Mesodermal cell (in vitro differentiated cells): ENCODE measurements around the gene KCNJ6.

Experiments
- H3K27ac ChIP-seq: 2 replicates; pipeline ENCODE4 v1.7.0; 2013; ENCODE audit warnings: mild to moderate bottlenecking, low read depth, low read length, moderate library complexity; ENCODE audit not compliant: severe bottlenecking
- H3K36me3 ChIP-seq: 2 replicates; pipeline ENCODE4 v1.7.1; 2013; ENCODE audit warnings: mild to moderate bottlenecking, low read length, moderate library complexity; ENCODE audit not compliant: control insufficient read depth, insufficient read depth
- H3K4me1 ChIP-seq: one replicate; pipeline ENCODE4 v1.7.1; 2013; ENCODE audit warnings: mild to moderate bottlenecking, low read length; ENCODE audit not compliant: insufficient read depth, control insufficient read depth, poor library complexity, severe bottlenecking
- H3K4me3 ChIP-seq: 2 replicates; pipeline ENCODE4 v1.7.0; 2013; ENCODE audit warnings: low read length, control low read depth, mild to moderate bottlenecking; ENCODE audit not compliant: insufficient read depth, poor library complexity, severe bottlenecking; ENCODE audit errors: extremely low read depth
- H3K9me3 ChIP-seq: 2 replicates; pipeline ENCODE4 v1.7.1; 2013; ENCODE audit warnings: mild to moderate bottlenecking, low read length, moderate library complexity; ENCODE audit not compliant: control insufficient read depth
- WGBS, 2 experiments: methylation state at CpG; one replicate each; pipeline ENCODE4 v1.1.5; 2013; ENCODE audit warnings: missing lambda C conversion rate in 2 of 2; ENCODE audit not compliant: insufficient coverage in 2 of 2; 5-methylcytosine and 5-hydroxymethylcytosine counted together

The KCNJ6 gene

GRCh38 chr21:37866027-37866426, 50.2 kb downstream of the KCNJ6 start:
- 93 to 100% methylated on average over 2 of the region's 2 CpGs for WGBS, 2 experiments
- Histone ChIP-seq H3K36me3 (no peaks in the 10 kb centered on the region), H3K4me3 (no peak overlapping the region), H3K4me1 (no peaks in the 10 kb centered on the region), H3K9me3 (no peaks in the 10 kb centered on the region), H3K27ac (no peak overlapping the region)

- Histone ChIP-seq H3K4me1 (no peaks in the 10 kb centered on the region), H3K36me3 (no peaks in the 10 kb centered on the region), H3K4me3 (no peak overlapping the region), H3K9me3 (no peaks in the 10 kb centered on the region), H3K27ac (no peak overlapping the region)
- WGBS, 2 experiments: 96% methylated on average over 3 of the region's 5 CpGs; no CpG with 5 or more reads in 1 of the 2 experiments
Measured at GRCh38 chr21:37865156-37865555, 51.1 kb downstream of the KCNJ6 start.

- no peaks in the 10 kb centered on the region for H3K9me3 ChIP-seq
- WGBS, 2 experiments: 96 to 100% methylated on average over 3 to 4 of the region's 5 CpGs
- H3K27ac ChIP-seq: no peak overlapping the region
- no peaks in the 10 kb centered on the region for H3K4me1 ChIP-seq
- H3K4me3 ChIP-seq: no peak overlapping the region
- no peaks in the 10 kb centered on the region for H3K36me3 ChIP-seq
Measured at GRCh38 chr21:37863842-37864241, 52.4 kb downstream of the KCNJ6 start.

- H3K4me1 ChIP-seq: no peaks in the 10 kb centered on the region
- no peaks in the 10 kb centered on the region for H3K36me3 ChIP-seq
- 70 to 95% methylated on average over 1 to 2 of the region's 2 CpGs for WGBS, 2 experiments
- no peaks in the 10 kb centered on the region for H3K9me3 ChIP-seq
- H3K4me3 ChIP-seq: no peak overlapping the region
- no peak overlapping the region for H3K27ac ChIP-seq
Measured at GRCh38 chr21:37862536-37862935, 53.7 kb downstream of the KCNJ6 start.

- Histone ChIP-seq H3K4me3 (no peak overlapping the region), H3K27ac (no peak overlapping the region), H3K9me3 (no peaks in the 10 kb centered on the region), H3K36me3 (no peaks in the 10 kb centered on the region), H3K4me1 (no peaks in the 10 kb centered on the region)
- 86 to 100% methylated on average over 1 of the region's 2 CpGs for WGBS, 2 experiments
Measured at GRCh38 chr21:37861561-37861960, 54.7 kb downstream of the KCNJ6 start.

GRCh38 chr21:37860416-37860815, 55.8 kb downstream of the KCNJ6 start:
- Histone ChIP-seq H3K9me3 (no peaks in the 10 kb centered on the region), H3K27ac (no peak overlapping the region), H3K4me1 (peaks cover 4% of the 10 kb centered on the region), H3K36me3 (no peaks in the 10 kb centered on the region), H3K4me3 (no peak overlapping the region)
- 62 to 77% methylated on average over 2 of the region's 2 CpGs for WGBS, 2 experiments

GRCh38 chr21:37855647-37856625, 60.3 kb downstream of the KCNJ6 start:
- WGBS, 2 experiments: 82 to 87% methylated on average over 3 to 4 of the region's 8 CpGs
- Histone ChIP-seq H3K9me3 (no peaks in the 10 kb centered on the region), H3K36me3 (no peaks in the 10 kb centered on the region), H3K27ac (no peak overlapping the region), H3K4me1 (peaks cover 9% of the 10 kb centered on the region), H3K4me3 (no peak overlapping the region)

- no peak overlapping the region for H3K4me3 ChIP-seq
- WGBS, 2 experiments: no CpG with 5 or more reads among the region's 2 CpGs
- H3K4me1 ChIP-seq: peaks cover 9% of the 10 kb centered on the region
- H3K27ac ChIP-seq: no peak overlapping the region
- H3K36me3 ChIP-seq: no peaks in the 10 kb centered on the region
- no peaks in the 10 kb centered on the region for H3K9me3 ChIP-seq
Measured at GRCh38 chr21:37855271-37855646, 61.0 kb downstream of the KCNJ6 start.

- Histone ChIP-seq H3K4me3 (no peak overlapping the region), H3K4me1 (peaks cover 17% of the 10 kb centered on the region), H3K27ac (peak overlapping the region; percentile 76), H3K36me3 (no peaks in the 10 kb centered on the region), H3K9me3 (no peaks in the 10 kb centered on the region)
- WGBS, 2 experiments: 79 to 83% methylated on average over 3 of the region's 4 CpGs
Measured at GRCh38 chr21:37849506-37850102, 66.7 kb downstream of the KCNJ6 start.

- H3K4me3 ChIP-seq: no peak overlapping the region
- H3K36me3 ChIP-seq: no peaks in the 10 kb centered on the region
- peak overlapping the region; percentile 76 for H3K27ac ChIP-seq
- H3K4me1 ChIP-seq: peaks cover 17% of the 10 kb centered on the region
- H3K9me3 ChIP-seq: no peaks in the 10 kb centered on the region
- WGBS, 2 experiments: 94 to 96% methylated on average over 4 to 7 of the region's 7 CpGs
Measured at GRCh38 chr21:37848721-37849490, 67.4 kb downstream of the KCNJ6 start.
